Adrenal gland (tissue), 12 donors: Measurements from ENCODE around the gene CDHR2. TPM values are rescaled to one million over a fixed set of nuclear protein-coding genes. Genes with fewer than 3 reads are reported as not detected.
A peak's percentile ranks its signal among the peaks of the same experiment; 100 is the strongest.

Experiments used
- DNase-seq, 7 donors: peaks; one replicate each; pipeline ENCODE4 v3.0.0-alpha.2; 2019 to 2020
- H3K27ac ChIP-seq, 5 donors: fragments of 200-600 bp; sonication (generic) in 4 of 5; 1 replicate in 3 of 5; 2 replicates in 2 of 5; pipeline versions ENCODE4 v1.5.1 to v1.8.0; 2016 to 2020; ENCODE audit warnings: mild to moderate bottlenecking in 1 of 5
- H3K27me3 ChIP-seq: fragments of 200-600 bp; 2 replicates; pipeline ENCODE4 v1.8.0; 2021
- H3K36me3 ChIP-seq, 2 donors: fragments of 200-600 bp; replicated peaks in 1 of 2; 1 replicate in 1 of 2; 2 replicates in 1 of 2; pipeline versions ENCODE4 v1.5.1 to v1.8.0; 2018 to 2022
- H3K4me1 ChIP-seq, 2 donors: fragments of 200-600 bp; replicated peaks in 1 of 2; 1 replicate in 1 of 2; 2 replicates in 1 of 2; pipeline versions ENCODE4 v1.5.1 to v1.8.0; 2018 to 2021
- H3K4me3 ChIP-seq, 4 donors: fragments of 200-600 bp; sonication (generic) in 3 of 4; one replicate each; pipeline ENCODE4 v1.5.1; 2016 to 2018
- H3K9me3 ChIP-seq, 3 donors: fragments of 200-600 bp; sonication (generic) in 1 of 3; replicated peaks in 1 of 3; 1 replicate in 2 of 3; 2 replicates in 1 of 3; pipeline versions ENCODE4 v1.5.1 to v1.8.0; 2016 to 2021
- POLR2A ChIP-seq, 2 donors: fragments of 450-650 bp; IDR thresholded peaks; one replicate each; pipeline ENCODE4 v1.6.1; 2017; ENCODE audit warnings: antibody characterized with exemption in 2 of 2, mild to moderate bottlenecking in 2 of 2, moderate library complexity in 1 of 2
- WGBS, 4 donors: extraction: QIAGEN DNeasy Blood & Tissue Kit in 2 of 4; methylation state at CpG; one replicate each; pipeline versions ENCODE4 v1.1.5 to v1.1.7; 2013 to 2017; 5-methylcytosine and 5-hydroxymethylcytosine counted together
- intact Hi-C, 2 donors: fragments of 100-400 bp; cut with DNase I; formaldehyde crosslinking; loops; one replicate each; pipeline versions ENCODE4 v1.14.1 to v1.15.0; 2022 to 2023
- polyA plus RNA-seq, 3 donors: library from polyadenylated mRNA; stranded (reverse); fragments of 200-250 nt in 2 of 3; fragments of 350-450 nt in 1 of 3; fragmentation: Illumina TruSeq in 1 of 3; extraction: RNeasy Lipid Tissue Mini Kit (QIAGEN cat#74804) in 1 of 3; gene quantifications; one replicate each; pipeline ENCODE4 v1.2.3, GENCODE V29; 2013 to 2014
- total RNA-seq, 9 donors: library from RNA; depleted of rRNA in 4 of 9; stranded (reverse); fragments of >200 nt in 4 of 9; fragments of 120-200 nt in 1 of 9; fragmentation: NEBNext Ultra II Directional in 1 of 9; extraction: Animal tissue kit (Norgen Biotek cat#: 25700) in 1 of 9; gene quantifications; one replicate each; pipeline versions ENCODE4 v1.1.0 to v1.2.4, GENCODE V29; 2013 to 2023
- TF ChIP-seq, protein P1 (sequence below), 6 experiments: fragments of 450-650 bp in 4 of 6; fragments of 200-600 bp in 2 of 6; sonication (generic) in 1 of 6; IDR thresholded peaks; 1 replicate in 5 of 6; 2 replicates in 1 of 6; pipeline versions ENCODE4 v1.5.1 to v1.8.0; 2016 to 2021; ENCODE audit warnings: antibody characterized with exemption in 6 of 6, mild to moderate bottlenecking in 2 of 6, moderate library complexity in 1 of 6
- donor health status: healthy with polysubstance abuse.
- donor health status: Bipolar disorder and iron deficiency.
- donor health status: DM: yes; HTN: yes; CAD: no.
- donor health status: DM: no; HTN: no; CAD: no.
- donor health status: DM: no; HTN: no; CAD: no.
- donor health status: DM: yes; HTN: yes; CAD: no.

Gene CDHR2
- total and polyA plus RNA-seq, 12 donors: under 0.01 to 0.55 (median 0.15) TPM; not detected in 2

DNA sequence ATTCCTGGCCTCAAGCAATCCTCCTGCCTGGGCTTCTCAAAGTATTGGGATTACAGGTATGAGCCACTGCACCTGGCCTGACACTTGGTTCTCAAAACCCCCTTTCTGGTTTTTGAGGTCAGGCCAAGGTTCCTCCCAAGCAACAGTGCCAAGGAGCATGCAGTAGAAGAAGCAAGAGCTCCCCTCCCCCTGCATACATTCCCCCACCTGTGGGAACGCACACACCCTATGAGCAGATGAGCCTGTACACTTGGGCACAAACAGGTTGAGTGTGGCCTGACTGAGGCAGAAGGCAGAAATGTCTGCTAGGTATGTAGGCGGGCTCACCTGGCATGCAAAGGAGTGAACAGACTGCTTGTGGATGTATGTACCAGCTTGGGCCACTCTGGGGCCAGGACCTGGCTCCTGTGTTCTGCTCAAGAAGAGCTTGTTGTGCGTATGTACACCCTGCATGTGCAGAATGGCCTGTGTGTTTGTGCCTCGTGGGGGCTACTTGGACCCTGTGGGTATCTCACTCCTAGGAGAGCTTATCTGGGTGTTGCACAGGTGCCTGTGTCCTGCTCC is 59.1 kb downstream of the CDHR2 start:
- H3K27me3 ChIP-seq: no peaks in the 10 kb centered on the region
- 88 to 94% (median 93%) methylated on average over 2 to 4 of the region's 4 CpGs for WGBS, 4 donors

DNA sequence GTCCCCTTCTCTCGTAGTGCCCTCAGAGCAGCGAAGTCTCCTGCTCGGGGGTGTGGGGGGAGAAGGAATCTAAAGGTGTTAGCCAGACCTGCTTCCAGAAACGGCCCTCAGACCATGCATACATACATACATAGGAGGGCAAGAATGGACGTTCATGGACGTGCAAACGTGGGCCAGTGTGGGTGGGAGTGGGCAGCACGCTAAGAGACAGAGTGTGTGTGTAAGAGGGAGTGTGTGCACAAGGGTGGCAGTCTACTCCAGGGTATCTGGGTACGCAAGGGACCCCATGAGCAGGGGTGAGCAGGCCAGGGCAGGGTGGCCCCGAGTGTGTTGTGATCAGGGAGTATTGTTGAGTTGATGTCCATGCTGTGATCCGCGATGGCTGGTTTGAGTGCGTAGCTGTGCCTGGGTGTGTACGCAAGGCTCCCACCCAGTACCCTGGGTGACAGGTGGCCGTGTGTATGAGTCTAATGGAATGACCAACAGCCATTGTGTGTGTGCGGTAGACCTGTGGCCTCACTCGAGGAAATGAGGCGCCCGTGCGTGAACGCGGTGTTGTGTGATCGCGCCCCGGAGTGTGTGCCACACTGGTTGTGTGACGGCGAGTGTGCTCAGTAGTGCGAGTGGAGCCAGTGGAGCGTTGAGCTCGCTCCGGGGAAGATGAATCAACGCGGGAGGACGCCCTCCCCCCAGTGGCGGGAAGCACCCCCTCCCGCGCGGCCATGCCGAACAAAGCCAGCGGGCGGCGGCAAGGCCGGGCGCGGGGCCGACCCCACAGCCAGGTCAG is 60.0 kb downstream of the CDHR2 start:
- H3K4me1 ChIP-seq: peaks cover 7 to 9% of the 10 kb centered on the region in 2 donors
- TF ChIP-seq, protein P1, sequence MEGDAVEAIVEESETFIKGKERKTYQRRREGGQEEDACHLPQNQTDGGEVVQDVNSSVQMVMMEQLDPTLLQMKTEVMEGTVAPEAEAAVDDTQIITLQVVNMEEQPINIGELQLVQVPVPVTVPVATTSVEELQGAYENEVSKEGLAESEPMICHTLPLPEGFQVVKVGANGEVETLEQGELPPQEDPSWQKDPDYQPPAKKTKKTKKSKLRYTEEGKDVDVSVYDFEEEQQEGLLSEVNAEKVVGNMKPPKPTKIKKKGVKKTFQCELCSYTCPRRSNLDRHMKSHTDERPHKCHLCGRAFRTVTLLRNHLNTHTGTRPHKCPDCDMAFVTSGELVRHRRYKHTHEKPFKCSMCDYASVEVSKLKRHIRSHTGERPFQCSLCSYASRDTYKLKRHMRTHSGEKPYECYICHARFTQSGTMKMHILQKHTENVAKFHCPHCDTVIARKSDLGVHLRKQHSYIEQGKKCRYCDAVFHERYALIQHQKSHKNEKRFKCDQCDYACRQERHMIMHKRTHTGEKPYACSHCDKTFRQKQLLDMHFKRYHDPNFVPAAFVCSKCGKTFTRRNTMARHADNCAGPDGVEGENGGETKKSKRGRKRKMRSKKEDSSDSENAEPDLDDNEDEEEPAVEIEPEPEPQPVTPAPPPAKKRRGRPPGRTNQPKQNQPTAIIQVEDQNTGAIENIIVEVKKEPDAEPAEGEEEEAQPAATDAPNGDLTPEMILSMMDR (IDR thresholded peaks at IDR 0.05): no peak
- H3K4me3 ChIP-seq: peak overlapping the region in 1 of 4 donors; percentile 81
- H3K27me3 ChIP-seq: no peaks in the 10 kb centered on the region
- no peaks in the 10 kb centered on the region for H3K9me3 ChIP-seq
- intact Hi-C loops: no loop called here
- 31 to 89% (median 48%) methylated on average over 10 to 46 of the region's 46 CpGs for WGBS, 4 donors
- peak overlapping the region in 1 of 5 donors; percentile 29 for H3K27ac ChIP-seq
- DNase-seq: no peak
- H3K36me3 ChIP-seq: no peaks in the 10 kb centered on the region

More for the DNA sequence above, 59.1 kb downstream of the CDHR2 start:
- TF ChIP-seq POLR2A (IDR thresholded peaks at IDR 0.05): no peak
- TF ChIP-seq, protein P1 (IDR thresholded peaks at IDR 0.05): no peak
- no peaks in the 10 kb centered on the region for H3K9me3 ChIP-seq
- intact Hi-C loops: no loop called here
- H3K36me3 ChIP-seq: no peaks in the 10 kb centered on the region
- no peak for DNase-seq
- H3K4me1 ChIP-seq: peaks cover 7 to 9% of the 10 kb centered on the region in 2 donors
- H3K27ac ChIP-seq: no peak overlapping the region
- no peak overlapping the region for H3K4me3 ChIP-seq

DNA sequence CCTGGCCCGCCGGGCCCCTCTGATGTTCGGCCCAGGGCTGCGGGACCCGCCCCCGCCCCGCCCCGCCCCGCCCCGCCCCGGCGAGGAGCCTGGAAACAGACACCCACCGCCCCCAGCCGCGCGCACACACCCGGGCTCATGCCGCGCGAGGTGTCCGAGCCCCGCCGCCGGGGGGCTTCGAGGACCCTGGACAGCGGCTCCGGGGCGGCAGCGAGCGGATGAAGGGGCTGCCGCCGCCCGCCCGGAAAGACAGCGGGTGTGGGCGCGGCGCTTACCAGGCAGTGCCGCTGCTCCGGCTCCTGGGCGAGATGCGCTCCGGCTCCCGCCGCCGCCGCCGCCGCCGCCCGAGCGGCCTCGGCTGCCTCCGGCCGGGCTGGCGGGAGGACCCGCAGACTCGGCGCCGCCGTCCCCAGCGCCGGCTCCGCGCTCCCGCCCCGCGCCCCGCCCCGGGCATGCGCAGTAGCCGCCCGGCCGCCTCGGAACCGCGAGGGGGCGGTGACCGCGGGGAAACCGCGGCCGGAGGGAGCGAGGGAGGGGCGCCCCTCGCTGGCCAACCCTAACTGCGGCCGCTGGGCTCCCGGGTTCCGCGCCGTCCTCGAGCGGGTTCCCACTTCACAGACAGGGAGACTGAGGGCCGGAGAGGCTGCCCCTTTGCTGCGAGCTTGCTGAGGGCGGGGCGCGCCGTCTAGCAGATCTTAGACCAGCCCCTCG is 60.7 kb downstream of the CDHR2 start, which contains the start of gene GPRIN1:
GPRIN1 (minus strand) TSS at position 433 of the 711 bp plus-strand sequence. CDS start 10,322 bp downstream, outside the sequence.
- H3K27me3 ChIP-seq: no peaks in the 10 kb centered on the region
- peak in 4 of 7 donors; percentile 33 to 73 (median 54) for DNase-seq
- no peaks in the 10 kb centered on the region for H3K9me3 ChIP-seq
- peak within 1 kb of the TSS in 1 of 5 donors; percentile 29 for H3K27ac ChIP-seq
- intact Hi-C loops: no loop called here
- WGBS, 4 donors: 0 to 2% (median 0%) methylated on average over 6 to 100 of the region's 101 CpGs; no CpG with 5 or more reads in 1 of the 4 donors
- TF ChIP-seq, protein P1 (IDR thresholded peaks at IDR 0.05): peak in 2 of 6 experiments; percentile 19 to 30
- no peak for TF ChIP-seq POLR2A (IDR thresholded peaks at IDR 0.05)
- peaks cover 7 to 9% of the 10 kb centered on the region in 2 donors for H3K4me1 ChIP-seq
- H3K36me3 ChIP-seq: no peaks in the 10 kb centered on the region
- peak within 1 kb of the TSS in 1 of 4 donors; percentile 81 for H3K4me3 ChIP-seq

DNA sequence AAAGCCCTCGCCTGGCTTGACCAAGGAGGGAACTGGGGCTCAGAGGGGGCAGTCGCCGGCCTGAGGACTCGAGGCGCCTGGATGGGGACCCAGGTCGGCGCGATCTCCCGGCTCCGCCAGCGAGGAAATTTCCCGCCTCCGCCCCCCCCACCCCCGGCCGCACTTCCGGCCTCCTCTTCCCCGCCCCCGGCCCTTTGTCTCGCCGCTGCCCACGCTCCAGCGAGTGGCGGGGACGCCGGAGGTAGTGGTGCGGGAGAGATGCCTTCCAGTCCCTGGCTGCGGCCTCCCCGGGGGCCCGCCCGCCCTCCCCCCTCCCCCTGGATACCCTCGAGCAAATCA is 61.3 kb downstream of the CDHR2 start:
- Histone ChIP-seq H3K4me3 (peak overlapping the region in 1 of 4 donors; percentile 81), H3K36me3 (no peaks in the 10 kb centered on the region), H3K27ac (no peak overlapping the region), H3K4me1 (peaks cover 7 to 9% of the 10 kb centered on the region in 2 donors), H3K9me3 (no peaks in the 10 kb centered on the region), H3K27me3 (no peaks in the 10 kb centered on the region)
- DNase-seq: no peak
- no peak for TF ChIP-seq POLR2A (IDR thresholded peaks at IDR 0.05)
- TF ChIP-seq, protein P1 (IDR thresholded peaks at IDR 0.05): no peak
- 0 to 3% (median 2%) methylated on average over 1 to 31 of the region's 31 CpGs for WGBS, 4 donors
- intact Hi-C loops: no loop called here
